ENCODE results near the gene COL21A1.
"Not testable (repeated sequence)": the region's sequence is repeated elsewhere in the genome, so short reads cannot be mapped to it uniquely, and the experiment has no call there.

Gene COL21A1

DNA sequence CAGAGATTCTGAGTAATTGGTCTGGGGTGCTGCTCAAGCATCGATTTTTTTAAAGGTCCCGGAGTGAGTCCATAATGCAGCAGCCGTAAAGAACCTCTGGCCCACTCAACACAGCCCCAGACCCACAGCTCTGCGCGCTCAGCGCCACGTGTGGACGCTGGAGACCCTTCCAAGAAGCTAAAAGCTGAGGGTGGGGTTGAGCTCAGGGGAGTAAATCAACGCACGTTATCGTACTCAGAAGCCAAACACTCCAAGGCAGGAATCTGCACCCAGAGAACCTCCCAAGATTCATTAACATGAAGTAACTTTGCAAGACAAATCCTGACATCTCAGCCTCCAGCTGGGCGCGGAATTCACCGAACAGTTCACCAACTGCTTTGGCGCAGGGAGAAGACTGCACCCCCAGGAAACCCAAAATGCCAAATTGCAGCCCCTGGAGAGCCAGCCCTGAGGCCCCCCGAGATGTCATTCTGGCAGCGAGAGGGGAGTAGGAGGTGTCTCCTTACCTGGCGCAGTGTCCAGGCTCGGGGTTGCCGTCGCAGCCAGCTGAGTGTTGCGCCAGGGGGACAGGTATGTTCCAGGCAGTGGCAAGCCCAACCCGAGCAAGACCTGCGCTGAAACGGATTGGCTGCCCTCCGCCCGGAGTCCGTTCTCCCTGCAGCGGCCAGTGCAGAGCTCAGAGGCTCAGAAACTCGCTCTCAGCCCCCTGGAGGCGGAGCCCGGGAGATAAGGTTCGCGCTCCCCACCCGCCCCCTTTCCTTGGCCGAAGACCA, at the start of gene COL21A1:
Gene COL21A1 (minus strand): TSS at position 700 of the 773 bp plus-strand sequence. CDS start 64,962 bp downstream, outside the sequence.
- no peak for DNase-seq (ENCODE audit: low spot score)

DNA sequence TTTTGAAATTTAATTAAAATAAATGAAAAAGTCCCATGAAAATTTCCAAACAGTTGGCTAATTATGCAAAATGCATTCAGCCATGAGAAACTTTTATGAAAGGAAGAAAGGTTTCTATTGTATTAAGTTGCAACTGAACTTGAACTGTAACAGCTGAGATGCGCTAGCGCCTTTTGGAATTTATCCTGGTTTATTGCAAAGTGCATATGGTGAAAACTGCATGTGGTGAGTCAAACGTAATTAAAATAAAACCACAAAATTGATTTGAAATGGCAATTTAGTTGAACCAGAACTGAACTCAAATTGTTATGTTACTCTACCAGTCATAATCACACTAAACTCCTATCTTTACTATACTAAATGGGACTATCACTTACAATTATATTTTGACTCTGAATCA, 46.4 kb upstream of the COL21A1 start:
- DNase-seq (ENCODE audit: low spot score): no peak

DNA sequence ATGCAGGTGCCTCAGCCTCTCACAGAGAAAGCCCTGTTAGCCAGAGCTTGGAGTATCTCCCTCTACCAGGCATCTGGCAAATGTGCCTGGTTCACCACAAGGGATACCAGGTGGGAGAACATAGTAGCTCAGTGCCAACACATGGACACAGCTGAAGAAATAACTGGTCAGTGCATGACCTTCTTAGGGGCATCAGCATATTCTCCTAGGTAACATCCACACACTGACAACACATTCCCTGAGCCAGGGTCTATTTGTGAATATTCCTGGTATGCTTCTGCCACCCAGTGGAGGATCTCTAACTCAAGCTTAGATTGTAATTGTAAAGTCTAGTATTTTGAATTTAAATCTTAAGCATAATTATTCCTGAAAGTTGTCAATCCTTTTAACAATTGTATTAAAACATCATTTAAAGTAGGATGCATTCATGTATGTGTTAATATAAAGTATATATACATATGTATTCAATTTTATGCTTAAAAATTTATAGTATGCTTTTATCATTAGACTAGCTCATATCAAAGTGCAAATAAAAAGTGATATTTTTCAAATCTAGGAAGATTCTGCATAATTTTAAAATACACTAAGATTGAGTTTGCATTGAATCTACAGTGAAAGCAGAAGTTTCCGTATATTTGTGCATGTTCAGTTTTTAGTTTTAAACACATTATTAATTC, 45.3 kb upstream of the COL21A1 start:
- DNase-seq (ENCODE audit: low spot score): peak; percentile 7

DNA sequence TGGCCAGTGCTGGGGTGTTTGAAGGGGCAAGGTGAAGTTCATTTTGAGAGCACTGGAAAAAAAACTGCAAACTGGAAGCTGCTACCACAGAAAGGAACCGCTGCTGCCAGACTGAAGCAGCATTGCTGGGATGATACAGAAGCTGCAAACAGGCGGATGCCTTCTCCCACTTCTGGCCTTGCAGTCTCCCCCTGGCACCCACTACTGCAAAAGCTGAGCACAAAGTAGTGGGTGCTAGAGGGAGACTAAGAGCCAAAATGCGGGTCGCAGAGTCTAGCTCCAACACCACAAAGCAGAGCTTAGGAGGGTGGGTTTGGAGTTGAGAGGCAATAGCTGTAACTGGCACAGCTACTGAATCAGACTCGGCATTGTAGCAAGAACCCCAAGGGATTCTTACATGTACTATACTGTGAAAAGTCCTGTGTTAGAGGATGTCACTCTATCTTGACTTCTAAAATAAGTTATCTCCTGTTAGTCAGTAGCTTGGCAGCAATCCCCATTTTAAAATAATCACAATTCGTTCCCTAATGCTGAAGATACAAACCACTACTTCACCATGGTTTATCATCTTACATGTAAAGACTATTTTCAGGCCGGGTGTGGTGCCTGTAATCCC, 44.0 kb upstream of the COL21A1 start:
- DNase-seq (ENCODE audit: low spot score): no peak

- no peak for DNase-seq (ENCODE audit: low spot score)
These were observed 42.3 kb upstream of the COL21A1 start for GRCh38 chr6:56289721-56290120.

DNA sequence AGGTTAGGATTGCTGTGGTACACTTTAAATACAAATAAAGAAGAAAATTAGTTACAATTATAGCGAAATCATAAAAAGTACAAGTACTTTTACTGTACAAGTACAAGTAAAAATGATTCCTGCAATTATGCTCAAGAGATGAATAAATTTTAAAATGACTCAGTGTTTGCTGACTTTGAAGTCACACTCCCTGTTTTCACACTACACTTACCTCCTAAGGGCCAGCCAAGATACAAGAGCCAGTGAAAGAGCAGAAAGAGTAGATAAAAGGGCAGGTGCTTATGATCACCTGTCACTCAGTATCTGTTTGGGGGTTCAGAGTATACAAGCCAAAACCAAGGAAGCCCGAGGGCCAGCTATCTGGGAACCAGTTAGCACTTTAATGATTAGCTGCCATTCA, 41.0 kb upstream of the COL21A1 start:
- DNase-seq (ENCODE audit: low spot score): no peak

GRCh38 chr6:56282391-56282790, 35.0 kb upstream of the COL21A1 start:
- DNase-seq (ENCODE audit: low spot score): no peak

DNA sequence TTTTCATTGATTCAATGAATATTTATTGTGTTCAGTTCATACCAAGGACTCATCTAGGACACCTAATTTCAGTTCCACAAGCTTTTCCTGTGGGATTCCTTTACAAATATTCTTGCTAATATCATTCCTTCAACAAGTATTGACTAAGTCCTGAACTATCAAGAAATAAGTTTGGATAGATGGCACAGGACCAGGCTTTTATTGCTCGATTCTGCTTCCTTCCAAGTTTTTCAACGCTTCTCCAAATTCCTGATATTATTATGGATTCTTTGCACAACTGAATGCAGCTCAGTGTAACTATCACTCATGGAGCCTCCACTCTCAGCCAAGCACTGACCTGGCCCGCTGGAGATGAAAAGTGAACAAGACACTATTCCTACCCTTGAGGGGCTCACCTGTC, 32.7 kb upstream of the COL21A1 start:
- DNase-seq (ENCODE audit: low spot score): no peak

- DNase-seq (ENCODE audit: low spot score): no peak
These were observed 32.1 kb upstream of the COL21A1 start for GRCh38 chr6:56279331-56280080.

GRCh38 chr6:56278171-56278591, 30.8 kb upstream of the COL21A1 start:
- DNase-seq (ENCODE audit: low spot score): no peak

DNA sequence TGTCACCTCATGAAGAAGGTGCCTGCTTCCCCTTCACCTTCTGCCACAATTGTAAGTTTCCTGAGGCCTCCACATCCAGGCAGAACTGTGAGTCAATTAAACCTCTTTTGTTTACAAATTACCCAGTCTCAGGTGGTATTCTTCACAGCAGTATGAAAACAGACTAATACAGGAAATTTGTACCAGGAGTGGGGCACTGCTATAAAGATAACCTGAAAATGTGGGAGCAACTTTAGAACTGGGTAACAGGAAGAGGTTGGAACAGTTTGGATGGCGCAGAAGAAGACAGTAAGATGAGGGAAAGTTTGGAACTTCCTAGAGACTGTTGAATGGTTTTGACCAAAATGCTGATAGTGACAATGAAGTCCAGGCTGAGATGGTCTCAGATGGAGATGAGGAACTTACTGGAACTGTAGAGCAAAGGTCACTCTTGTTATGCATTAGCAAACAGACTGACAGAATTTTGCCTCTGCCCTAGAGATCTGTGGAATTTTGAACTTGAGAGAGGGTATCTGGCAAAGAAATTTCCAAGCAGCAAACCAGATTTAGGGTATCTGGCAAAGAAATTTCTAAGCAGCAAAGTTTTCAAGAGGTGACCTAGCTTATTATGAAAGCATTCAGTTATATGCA, 23.5 kb upstream of the COL21A1 start:
- DNase-seq (ENCODE audit: low spot score): no peak

- no peak for DNase-seq (ENCODE audit: low spot score)
These were observed 20.9 kb upstream of the COL21A1 start for GRCh38 chr6:56268266-56268665.

- DNase-seq (ENCODE audit: low spot score): no peak
These were observed 18.6 kb upstream of the COL21A1 start for GRCh38 chr6:56266011-56266410.

GRCh38 chr6:56263596-56264315, 16.4 kb upstream of the COL21A1 start:
- no peak for DNase-seq (ENCODE audit: low spot score)

DNA sequence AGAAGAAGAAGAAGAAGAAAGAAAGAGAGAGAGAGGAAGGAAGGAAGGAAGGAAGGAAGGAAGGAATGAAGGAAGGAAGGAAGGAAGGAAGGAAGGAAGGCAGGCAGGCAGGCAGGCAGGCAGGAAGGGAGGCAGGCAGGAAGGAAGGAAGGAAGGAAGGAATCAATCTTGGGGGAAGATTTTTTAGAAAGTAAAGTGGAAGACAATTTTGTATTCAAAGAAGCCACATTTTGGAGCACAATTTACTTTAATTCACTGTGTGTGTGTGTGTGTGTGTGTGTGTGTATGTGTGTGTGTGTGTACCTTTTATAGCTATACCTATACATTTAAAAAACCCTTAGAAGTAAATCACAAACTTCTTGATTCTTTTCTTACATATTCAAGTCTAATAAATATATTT, 13.2 kb upstream of the COL21A1 start:
- DNase-seq (ENCODE audit: low spot score): not testable (repeated sequence)

DNA sequence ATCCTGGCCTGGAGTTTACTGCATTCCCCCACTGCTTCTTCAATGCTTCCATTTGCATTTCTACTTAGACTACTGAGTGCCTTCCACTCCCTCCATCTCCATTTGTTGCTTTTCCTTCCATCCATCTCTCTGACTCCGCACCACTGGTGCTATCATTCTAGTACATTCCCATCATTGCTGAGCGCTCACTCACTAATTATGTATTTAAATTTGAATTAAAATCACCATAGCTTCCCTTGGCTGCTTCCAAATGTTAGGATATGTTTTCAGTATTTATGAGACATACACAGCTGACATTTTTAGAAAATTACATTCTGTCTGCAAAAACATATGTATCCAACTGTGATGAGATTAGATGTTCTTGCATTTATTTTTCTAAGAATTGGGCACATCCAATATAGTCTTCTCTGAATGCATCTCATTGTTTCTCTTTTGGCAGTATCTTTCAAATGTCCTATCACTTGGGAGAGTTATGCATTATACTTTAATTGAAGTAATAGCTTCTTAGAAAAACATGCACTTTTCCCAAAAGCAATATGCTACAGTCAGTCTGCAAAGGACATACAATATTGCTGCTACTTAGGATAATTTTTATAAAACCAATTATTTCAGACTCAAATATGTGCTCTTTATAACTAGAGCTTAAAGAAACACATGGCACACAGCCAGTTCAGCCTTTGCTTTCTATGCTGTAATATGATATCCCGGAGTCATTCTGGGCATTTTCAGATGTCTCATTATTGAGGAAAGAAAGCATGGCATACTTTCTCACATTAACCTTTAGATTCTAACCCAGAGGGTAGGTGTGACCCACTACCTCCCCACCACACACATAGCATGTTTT, 12.1 kb upstream of the COL21A1 start:
- no peak for DNase-seq (ENCODE audit: low spot score)

DNA sequence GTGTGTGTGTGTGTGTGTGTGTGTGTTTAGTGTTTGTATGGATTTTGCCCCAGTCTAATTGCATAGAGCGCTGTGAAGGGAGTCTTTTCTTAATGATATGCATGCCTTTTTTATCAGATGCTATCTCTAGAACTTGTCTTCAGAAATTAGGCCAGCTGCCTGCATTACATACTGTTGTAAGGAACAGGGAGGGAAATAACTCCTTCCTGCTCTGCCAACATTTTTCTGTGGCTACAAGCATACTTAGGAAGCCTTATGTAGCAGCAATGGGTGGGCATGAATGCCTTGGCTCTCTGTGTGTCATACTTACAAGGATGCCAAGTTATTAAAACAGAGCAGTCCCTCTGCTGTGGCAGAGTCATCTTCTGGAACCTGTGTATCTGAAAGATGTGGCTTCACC, 8.0 kb upstream of the COL21A1 start:
- DNase-seq (ENCODE audit: low spot score): no peak

- DNase-seq (ENCODE audit: low spot score): no peak
These were observed 2.9 kb upstream of the COL21A1 start for GRCh38 chr6:56250266-56250665.

DNA sequence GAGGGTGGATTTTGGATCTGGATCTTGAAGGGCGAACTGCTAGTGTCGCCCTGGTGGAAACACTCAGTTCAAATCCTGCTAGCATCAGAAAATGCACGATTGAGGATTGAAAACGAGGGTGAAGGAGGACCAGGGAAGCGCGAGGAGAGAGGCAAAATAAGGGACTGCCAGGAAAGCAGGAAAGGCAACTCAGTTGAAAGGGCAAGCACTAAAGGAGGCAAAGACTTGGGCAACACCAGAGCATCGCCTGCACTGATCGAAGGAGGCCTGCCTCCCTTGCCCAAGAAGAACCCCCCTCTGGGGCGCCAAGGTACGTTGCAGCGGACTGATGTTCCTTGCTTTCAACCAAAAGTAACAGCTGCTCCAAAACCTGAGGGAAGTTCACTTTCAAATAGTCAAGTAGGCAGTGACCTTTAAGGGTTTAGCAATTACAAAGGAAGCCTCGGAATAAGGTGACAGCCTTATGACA, 308 bp upstream of the COL21A1 start:
- DNase-seq (ENCODE audit: low spot score): no peak

DNA sequence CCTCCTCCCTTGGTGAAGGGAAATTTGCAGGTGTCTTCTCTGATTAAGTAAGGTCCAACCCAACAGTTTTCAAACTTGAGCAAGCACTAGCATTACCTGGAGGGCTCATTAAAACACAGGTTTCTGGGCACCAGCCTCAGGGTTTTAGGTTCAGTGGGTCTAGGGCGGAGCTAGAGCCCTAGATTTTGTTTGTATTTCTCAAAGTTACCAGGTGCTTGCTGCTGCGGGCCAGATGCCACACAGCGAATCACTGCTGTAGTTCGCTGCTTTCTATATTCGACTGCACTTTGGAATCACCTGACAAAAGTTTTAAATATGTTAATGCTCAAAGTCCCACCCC, 869 bp downstream of the COL21A1 start:
- no peak for DNase-seq (ENCODE audit: low spot score)
